ENCODE measurements around the gene EBF4.

- no peak for TF ChIP-seq CTCF (conservative IDR thresholded peaks at IDR 0.05; ENCODE audit: low read length)
- no peak for TF ChIP-seq EZH2phosphoT487 (IDR thresholded peaks at IDR 0.05; ENCODE audit: borderline replicate concordance)
These were observed 56.2 kb downstream of the EBF4 start for GRCh38 chr20:2748551-2749342.

All from Loucy (cell line).